Astrocyte of the cerebellum (primary cell): ENCODE data around the gene DMC1.

ENCODE experiments used
- DNase-seq: peaks from one replicate; pipeline ENCODE4 v3.0.0-alpha.2; 2011; ENCODE audit warnings: low read depth
- H3K4me3 ChIP-seq: 2 replicates; pipeline ENCODE4 v1.5.1; 2011; ENCODE audit warnings: mild to moderate bottlenecking, low read depth, low read length, moderate library complexity
- CTCF ChIP-seq: IDR thresholded peaks from 2 replicates; pipeline ENCODE4 v1.5.1; 2012; ENCODE audit warnings: low read length, low read depth, moderate library complexity, mild to moderate bottlenecking; ENCODE audit errors: missing control alignments
- in situ Hi-C: cut with HindIII; loops from 2 replicates; pipeline ENCODE4 v1.10.0; 2017; ENCODE audit warnings: low sequenced_read_pairs

The DMC1 gene

GRCh38 chr22:38490915-38491314 lies 79.1 kb downstream of the DMC1 start:
- in situ Hi-C loops = no loop called here
- TF ChIP-seq CTCF = no peak
- no peak for DNase-seq
- H3K4me3 ChIP-seq = no peak overlapping the region

- in situ Hi-C loops = no loop called here
- no peak for TF ChIP-seq CTCF
- no peak overlapping the region for H3K4me3 ChIP-seq
- DNase-seq = no peak
Measured at GRCh38 chr22:38490475-38490874, 79.5 kb downstream of the DMC1 start.

- no peak overlapping the region for H3K4me3 ChIP-seq
- in situ Hi-C loops = no loop called here
- TF ChIP-seq CTCF = no peak
- DNase-seq = no peak
Measured at GRCh38 chr22:38489561-38490145, 80.3 kb downstream of the DMC1 start.

- TF ChIP-seq CTCF = no peak
- no peak overlapping the region for H3K4me3 ChIP-seq
- DNase-seq = no peak
- in situ Hi-C loops = no loop called here
Measured at GRCh38 chr22:38489142-38489541, 80.8 kb downstream of the DMC1 start.

GRCh38 chr22:38487946-38488345 lies 82.0 kb downstream of the DMC1 start:
- DNase-seq = no peak
- H3K4me3 ChIP-seq = no peak overlapping the region
- in situ Hi-C loops = no loop called here
- TF ChIP-seq CTCF = no peak

GRCh38 chr22:38485783-38486182 lies 84.2 kb downstream of the DMC1 start:
- no peak for TF ChIP-seq CTCF
- DNase-seq = no peak
- H3K4me3 ChIP-seq = no peak overlapping the region
- in situ Hi-C loops = no loop called here

GRCh38 chr22:38484244-38484643 lies 85.7 kb downstream of the DMC1 start:
- no peak for DNase-seq
- H3K4me3 ChIP-seq = no peak overlapping the region
- in situ Hi-C loops = no loop called here
- TF ChIP-seq CTCF = no peak
